GM20000 (cell line): Measurements from ENCODE around the gene ZNF202.
A peak's percentile ranks its signal among the peaks of the same experiment; 100 is the strongest.

Source experiments
- DNase-seq: peaks from one replicate; pipeline ENCODE4 v3.0.0; 2012; ENCODE audit warnings: low spot score
- CTCF ChIP-seq: IDR thresholded peaks from 2 replicates; pipeline ENCODE4 v1.5.1; 2012; ENCODE audit warnings: mild to moderate bottlenecking, control low read depth; ENCODE audit errors: extremely low read depth, missing control alignments

The ZNF202 gene

GRCh38 chr11:123741159-123742030 is at the start of gene ZNF202:
Gene ZNF202 (minus strand): TSS chr11:123741660. CDS start chr11:123730888, 10,772 bp downstream.
- peak; percentile 92 for DNase-seq
- no peak for TF ChIP-seq CTCF

- no peak for DNase-seq
- TF ChIP-seq CTCF: no peak
Measured at GRCh38 chr11:123783536-123783935, 42.1 kb upstream of the ZNF202 start.

GRCh38 chr11:123778511-123778910 is 37.1 kb upstream of the ZNF202 start:
- DNase-seq: no peak
- TF ChIP-seq CTCF: no peak

- no peak for TF ChIP-seq CTCF
- DNase-seq: no peak
Measured at GRCh38 chr11:123775715-123776549, 34.5 kb upstream of the ZNF202 start.

GRCh38 chr11:123775289-123775688 is 33.8 kb upstream of the ZNF202 start:
- TF ChIP-seq CTCF: no peak
- DNase-seq: no peak

GRCh38 chr11:123773959-123774358 is 32.5 kb upstream of the ZNF202 start:
- DNase-seq: no peak
- TF ChIP-seq CTCF: no peak

GRCh38 chr11:123773026-123773425 is 31.6 kb upstream of the ZNF202 start:
- DNase-seq: no peak
- TF ChIP-seq CTCF: no peak
